OCI-LY3 (cell line): ENCODE data around the gene DYNLT3.

Source experiments
- H2AFZ ChIP-seq: fragments of 200-600, 300-600 bp; shearing (Covaris generic); 2 replicates; pipeline ENCODE4 v1.6.0; 2014; ENCODE audit warnings: antibody characterized with exemption, low read depth, low read length
- H3K27ac ChIP-seq: fragments of 200-600, 300-600 bp; sonication (generic); 2 replicates; pipeline ENCODE4 v1.5.1; 2014; ENCODE audit warnings: mild to moderate bottlenecking, low read length, moderate library complexity, mixed read lengths
- H3K27me3 ChIP-seq: fragments of 200-600, 300-600 bp; sonication (generic); 2 replicates; pipeline ENCODE4 v1.6.1; 2014; ENCODE audit warnings: low read depth, low read length, mixed read lengths
- H3K36me3 ChIP-seq: fragments of 200-600, 300-600 bp; sonication (generic); replicated peaks from 2 replicates; pipeline ENCODE3; 2014; ENCODE audit warnings: low read depth, low read length, mixed read lengths
- H3K4me1 ChIP-seq: fragments of 300-600, 200-600 bp; sonication (generic); 2 replicates; pipeline ENCODE4 v1.6.1; 2014; ENCODE audit warnings: low read length, mixed read lengths
- H3K4me2 ChIP-seq: fragments of 200-600, 300-600 bp; sonication (generic); 2 replicates; pipeline ENCODE4 v1.6.1; 2014; ENCODE audit warnings: low read length, mixed read lengths
- H3K4me3 ChIP-seq: fragments of 300-600, 200-600 bp; sonication (generic); 2 replicates; pipeline ENCODE4 v1.5.1; 2014; ENCODE audit warnings: antibody characterized with exemption, mild to moderate bottlenecking, low read length, moderate library complexity
- H3K79me2 ChIP-seq: fragments of 300-600, 200-600 bp; shearing (Covaris generic); 2 replicates; pipeline ENCODE4 v1.6.1; 2014; ENCODE audit warnings: mild to moderate bottlenecking, low read length, mixed read lengths
- H3K9ac ChIP-seq: fragments of 300-600, 200-600 bp; shearing (Covaris generic); 2 replicates; pipeline ENCODE4 v1.6.0; 2014; ENCODE audit warnings: mild to moderate bottlenecking, low read length, moderate library complexity
- H3K9me3 ChIP-seq: fragments of 200-600, 300-600 bp; shearing (Covaris generic); 2 replicates; pipeline ENCODE4 v1.6.1; 2014; ENCODE audit warnings: low read length, mixed read lengths; ENCODE audit not compliant: insufficient read depth
- H4K20me1 ChIP-seq: fragments of 200-600, 300-600 bp; sonication (generic); 2 replicates; pipeline ENCODE4 v1.6.1; 2016; ENCODE audit warnings: low read length, mixed read lengths; ENCODE audit not compliant: insufficient read depth
- CTCF ChIP-seq: fragments of 200-600, 300-600 bp; sonication (generic); IDR thresholded peaks from 2 replicates; pipeline ENCODE4 v1.5.1; 2014; ENCODE audit warnings: antibody characterized with exemption, low read length, low read depth
- EZH2phosphoT487 ChIP-seq: fragments of 200-600 bp; shearing (Covaris generic); IDR thresholded peaks from 2 replicates; pipeline ENCODE4 v1.6.1; 2018; ENCODE audit warnings: antibody characterized with exemption, mixed run types, low read depth

Gene DYNLT3

GRCh38 chrX:37820646-37821045 is 26.7 kb downstream of the DYNLT3 start:
- Histone ChIP-seq H3K9ac (no peak overlapping the region), H3K9me3 (no peaks in the 10 kb centered on the region), H3K4me1 (peaks cover 80% of the 10 kb centered on the region), H3K36me3 (no peaks in the 10 kb centered on the region), H2AFZ (no peak overlapping the region), H3K79me2 (no peaks in the 10 kb centered on the region), H3K27me3 (no peaks in the 10 kb centered on the region), H3K4me2 (peak overlapping the region; percentile 7; the same call in 1 of the 2 replicates), H4K20me1 (no peaks in the 10 kb centered on the region), H3K27ac (peak overlapping the region; percentile 44), H3K4me3 (no peak overlapping the region)
- TF ChIP-seq CTCF: no peak
- no peak for TF ChIP-seq EZH2phosphoT487

GRCh38 chrX:37818031-37818430 is 29.3 kb downstream of the DYNLT3 start:
- no peaks in the 10 kb centered on the region for H3K36me3 ChIP-seq
- no peaks in the 10 kb centered on the region for H4K20me1 ChIP-seq
- H3K27me3 ChIP-seq: no peaks in the 10 kb centered on the region
- peaks cover 86% of the 10 kb centered on the region for H3K4me1 ChIP-seq
- TF ChIP-seq CTCF (no peak), EZH2phosphoT487 (no peak)
- no peak overlapping the region for H2AFZ ChIP-seq
- no peaks in the 10 kb centered on the region for H3K79me2 ChIP-seq
- H3K9ac ChIP-seq: peak overlapping the region; percentile 63
- peak overlapping the region; percentile 70 for H3K4me2 ChIP-seq
- H3K4me3 ChIP-seq: peak overlapping the region; percentile 58
- H3K9me3 ChIP-seq: no peaks in the 10 kb centered on the region
- peak overlapping the region; percentile 98 for H3K27ac ChIP-seq

- no peaks in the 10 kb centered on the region for H4K20me1 ChIP-seq
- H3K9ac ChIP-seq: peak overlapping the region; percentile 63
- no peaks in the 10 kb centered on the region for H3K36me3 ChIP-seq
- no peaks in the 10 kb centered on the region for H3K9me3 ChIP-seq
- H3K79me2 ChIP-seq: no peaks in the 10 kb centered on the region
- peaks cover 86% of the 10 kb centered on the region for H3K4me1 ChIP-seq
- peak overlapping the region; percentile 40 for H3K4me3 ChIP-seq
- no peak overlapping the region for H2AFZ ChIP-seq
- H3K4me2 ChIP-seq: peak overlapping the region; percentile 70
- peak overlapping the region; percentile 98 for H3K27ac ChIP-seq
- no peaks in the 10 kb centered on the region for H3K27me3 ChIP-seq
- TF ChIP-seq EZH2phosphoT487 (no peak), CTCF (no peak)
These were observed 29.8 kb downstream of the DYNLT3 start for GRCh38 chrX:37817579-37817978.

- peak overlapping the region; percentile 98 for H3K27ac ChIP-seq
- H2AFZ ChIP-seq: no peak overlapping the region
- no peaks in the 10 kb centered on the region for H3K9me3 ChIP-seq
- no peaks in the 10 kb centered on the region for H3K79me2 ChIP-seq
- no peaks in the 10 kb centered on the region for H3K36me3 ChIP-seq
- peak overlapping the region; percentile 70 for H3K4me2 ChIP-seq
- H4K20me1 ChIP-seq: no peaks in the 10 kb centered on the region
- H3K4me1 ChIP-seq: peaks cover 86% of the 10 kb centered on the region
- TF ChIP-seq EZH2phosphoT487 (no peak), CTCF (no peak)
- peak overlapping the region; percentile 40 for H3K4me3 ChIP-seq
- H3K9ac ChIP-seq: peak overlapping the region; percentile 63
- no peaks in the 10 kb centered on the region for H3K27me3 ChIP-seq
These were observed 30.2 kb downstream of the DYNLT3 start for GRCh38 chrX:37817176-37817575.
